Mucosa of descending colon (tissue), 3 donors: Measurements from ENCODE around the gene ALDH3A2. TPM values are rescaled to one million over a fixed set of nuclear protein-coding genes. Genes with fewer than 3 reads are reported as not detected.

Source experiments
- ATAC-seq: fragments of 200-7000 bp; cut with Tn5 transposase; one replicate; pipeline ENCODE4 v1.9.1; 2020; ENCODE audit warnings: mild to moderate bottlenecking, moderate library complexity
- DNase-seq, 3 donors: peaks; one replicate each; pipeline ENCODE4 v3.0.0-alpha.2; 2020
- H3K36me3 ChIP-seq: fragments of 200-600 bp; one replicate; pipeline ENCODE4 v1.8.0; 2021; ENCODE audit warnings: low read depth, mild to moderate bottlenecking
- H3K4me1 ChIP-seq: fragments of 200-600 bp; one replicate; pipeline ENCODE4 v1.8.0; 2021; ENCODE audit warnings: low read depth, mild to moderate bottlenecking
- H3K4me3 ChIP-seq: fragments of 200-600 bp; one replicate; pipeline ENCODE4 v1.8.0; 2021; ENCODE audit warnings: mild to moderate bottlenecking
- H3K9me3 ChIP-seq: fragments of 200-600 bp; one replicate; pipeline ENCODE4 v1.8.0; 2021; ENCODE audit warnings: mild to moderate bottlenecking
- intact Hi-C, 2 donors: fragments of 100-400 bp; cut with DNase I in 1 of 2; cut with micrococcal nuclease in 1 of 2; formaldehyde crosslinking; loops; one replicate each; pipeline versions ENCODE4 v1.11.0 to v1.11.1; 2022; cut with DNase I, micrococcal nuclease
- total RNA-seq, 3 donors: library from RNA; stranded (reverse); fragmentation: NEBNext Ultra II Directional in 2 of 3; extraction: Animal tissue kit (Norgen Biotek cat#: 25700) in 2 of 3; gene quantifications; one replicate each; pipeline versions ENCODE4 v1.2.1 to v1.2.4, GENCODE V29; 2021 to 2023
- TF ChIP-seq, protein P1 (sequence below): fragments of 200-600 bp; IDR thresholded peaks from one replicate; pipeline ENCODE4 v1.8.0; 2022; ENCODE audit warnings: antibody characterized with exemption, mild to moderate bottlenecking
- donor health status: DM: no; HTN: no; CAD: no; lungs with moderate emphysema.
- donor health status: DM: no; HTN: no; CAD: no.
- donor health status: DM: no; HTN: yes; CAD: no.

ALDH3A2 gene
- total RNA-seq, 3 donors from 2014 or later: 93.8 to 129 (median 98.1) TPM

DNA sequence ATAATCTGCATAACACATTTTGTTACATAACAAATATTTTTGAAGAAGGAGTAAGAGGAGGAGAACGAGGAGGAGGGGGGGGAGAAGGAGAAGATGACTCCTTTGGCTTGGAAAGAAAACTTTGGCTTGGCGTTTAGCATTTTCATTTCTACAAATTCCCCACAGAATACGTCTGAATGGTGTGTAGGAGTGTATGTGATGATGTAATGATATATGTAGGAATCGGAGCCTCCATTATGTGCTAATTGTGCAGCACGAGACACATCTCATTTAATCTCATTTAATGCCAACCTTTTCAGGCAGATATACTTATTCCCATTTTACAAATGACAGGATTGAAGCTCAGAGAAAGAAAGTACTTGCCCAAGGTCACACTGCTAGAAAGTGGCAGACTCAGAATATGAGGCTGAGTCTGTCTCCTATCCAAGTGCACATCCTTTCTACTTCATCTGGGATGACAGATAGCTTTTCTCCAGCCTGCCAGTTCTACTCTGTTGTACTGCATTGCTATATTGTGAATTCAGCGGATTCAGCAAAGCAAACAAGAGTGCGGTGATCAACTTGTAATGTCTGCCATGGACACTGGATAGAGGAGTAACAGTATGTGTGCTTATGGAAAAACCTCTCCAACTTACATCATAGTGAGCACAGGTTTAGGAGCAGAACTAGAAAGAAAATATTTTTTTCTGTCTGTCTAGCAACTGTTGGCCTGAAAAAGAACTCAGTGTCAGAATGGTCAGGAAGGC lies 78.3 kb downstream of the ALDH3A2 start:
- Histone ChIP-seq H3K9me3 (no peaks in the 10 kb centered on the region), H3K4me1 (peaks cover 23% of the 10 kb centered on the region), H3K4me3 (no peak overlapping the region), H3K36me3 (no peaks in the 10 kb centered on the region)
- no peak for DNase-seq
- TF ChIP-seq, protein P1, sequence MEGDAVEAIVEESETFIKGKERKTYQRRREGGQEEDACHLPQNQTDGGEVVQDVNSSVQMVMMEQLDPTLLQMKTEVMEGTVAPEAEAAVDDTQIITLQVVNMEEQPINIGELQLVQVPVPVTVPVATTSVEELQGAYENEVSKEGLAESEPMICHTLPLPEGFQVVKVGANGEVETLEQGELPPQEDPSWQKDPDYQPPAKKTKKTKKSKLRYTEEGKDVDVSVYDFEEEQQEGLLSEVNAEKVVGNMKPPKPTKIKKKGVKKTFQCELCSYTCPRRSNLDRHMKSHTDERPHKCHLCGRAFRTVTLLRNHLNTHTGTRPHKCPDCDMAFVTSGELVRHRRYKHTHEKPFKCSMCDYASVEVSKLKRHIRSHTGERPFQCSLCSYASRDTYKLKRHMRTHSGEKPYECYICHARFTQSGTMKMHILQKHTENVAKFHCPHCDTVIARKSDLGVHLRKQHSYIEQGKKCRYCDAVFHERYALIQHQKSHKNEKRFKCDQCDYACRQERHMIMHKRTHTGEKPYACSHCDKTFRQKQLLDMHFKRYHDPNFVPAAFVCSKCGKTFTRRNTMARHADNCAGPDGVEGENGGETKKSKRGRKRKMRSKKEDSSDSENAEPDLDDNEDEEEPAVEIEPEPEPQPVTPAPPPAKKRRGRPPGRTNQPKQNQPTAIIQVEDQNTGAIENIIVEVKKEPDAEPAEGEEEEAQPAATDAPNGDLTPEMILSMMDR: no peak
- intact Hi-C loops: no loop called here
- ATAC-seq: no peak

Other genes with a start within 250 kb of the ALDH3A2 start
- 10 to 100 TPM in 1 of 3 donors, 1 to 10 TPM in 2; 2.4 to 13.4 (median 3.4) TPM for gene RNF112, start 237.5 kb upstream of the ALDH3A2 start, total RNA-seq
- 1 to 10 TPM; 1.0 to 2.9 (median 2.3) TPM for gene SLC47A1, start 114.9 kb upstream of the ALDH3A2 start, total RNA-seq
- gene SLC47A2, start 67.8 kb downstream of the ALDH3A2 start, total RNA-seq: under 1 TPM; 0.28 to 0.65 (median 0.38) TPM
- gene ALDH3A1, start 99.5 kb downstream of the ALDH3A2 start, total RNA-seq: 1 to 10 TPM in 2 of 3 donors, under 1 TPM in 1; 0.60 to 5.9 (median 3.1) TPM
- 10 to 100 TPM in 1 of 3 donors, 1 to 10 TPM in 2; 6.7 to 29.8 (median 8.5) TPM for gene ULK2, start 219.2 kb downstream of the ALDH3A2 start, total RNA-seq